HEK293 (cell line): ENCODE measurements around the gene C5orf63.

Experiments used
- CTCF ChIA-PET: fragments of 350-600 bp; formaldehyde crosslinking; extraction: SDS; loops from one replicate; lab custom pipeline; 2021; ENCODE audit warnings: antibody characterized with exemption; lab: Yijun Ruan, JAX
- POLR2A ChIA-PET: fragments of 300-600 bp; formaldehyde crosslinking; extraction: SDS; loops from one replicate; lab custom pipeline; 2020; ENCODE audit warnings: antibody characterized with exemption, inconsistent platforms; lab: Yijun Ruan, JAX
- H3K27ac ChIP-seq: fragments of 200-500 bp; sonication (Bioruptor generic); 2 replicates; pipeline ENCODE4 v1.5.1; 2014; ENCODE audit warnings: low read depth, low read length, control low read depth, inconsistent platforms; ENCODE audit errors: extremely low read depth
- H3K36me3 ChIP-seq, 2 experiments: fragments of 200-500 bp in 1 of 2; sonication (Bioruptor generic) in 1 of 2; 1 replicate in 1 of 2; 2 replicates in 1 of 2; pipeline ENCODE4 v1.5.1; 2014 to 2017; ENCODE audit warnings: inconsistent platforms in 2 of 2, low read length in 2 of 2; ENCODE audit not compliant: control insufficient read depth in 2 of 2, insufficient read depth in 1 of 2
- H3K4me1 ChIP-seq: fragments of 200-500 bp; sonication (Bioruptor generic); 2 replicates; pipeline ENCODE4 v1.5.1; 2014; ENCODE audit warnings: mild to moderate bottlenecking, low read length, inconsistent platforms; ENCODE audit not compliant: control insufficient read depth, insufficient read depth
- H3K4me3 ChIP-seq: 2 replicates; pipeline ENCODE4 v1.5.1; 2011; ENCODE audit warnings: low read depth, mild to moderate bottlenecking, control low read depth, low read length, moderate library complexity
- H3K9me3 ChIP-seq: fragments of 200-500 bp; sonication (Bioruptor generic); 2 replicates; pipeline ENCODE4 v1.5.1; 2014; ENCODE audit warnings: low read depth, low read length, inconsistent platforms; ENCODE audit not compliant: control insufficient read depth, insufficient read depth
- FEZF1 ChIP-seq: fragments of 450-650 bp; formaldehyde crosslinking; IDR thresholded peaks from 2 replicates; pipeline ENCODE4 v1.5.1; 2016; ENCODE audit warnings: missing biosample characterization, missing genetic modification characterization
- GLIS1 ChIP-seq: fragments of 450-650 bp; formaldehyde crosslinking; IDR thresholded peaks from 2 replicates; pipeline ENCODE4 v1.5.1; 2016; ENCODE audit warnings: missing biosample characterization, missing genetic modification characterization
- GLIS2 ChIP-seq: fragments of 450-650 bp; formaldehyde crosslinking; IDR thresholded peaks from 2 replicates; pipeline ENCODE4 v1.5.1; 2016; ENCODE audit warnings: missing biosample characterization, missing genetic modification characterization
- SCRT1 ChIP-seq: fragments of 450-650 bp; formaldehyde crosslinking; IDR thresholded peaks from 2 replicates; pipeline ENCODE4 v1.5.1; 2016; ENCODE audit warnings: missing biosample characterization, missing genetic modification characterization, borderline replicate concordance
- TCF7L2 ChIP-seq: IDR thresholded peaks from 2 replicates; pipeline ENCODE4 v1.6.1; 2011; ENCODE audit warnings: low read depth, mild to moderate bottlenecking, inconsistent platforms, low read length, moderate library complexity, borderline replicate concordance
- ZBTB48 ChIP-seq: fragments of 450-650 bp; formaldehyde crosslinking; IDR thresholded peaks from 2 replicates; pipeline ENCODE4 v1.5.1; 2016; ENCODE audit warnings: missing biosample characterization, missing genetic modification characterization
- ZFP3 ChIP-seq: fragments of 450-650 bp; formaldehyde crosslinking; IDR thresholded peaks from 2 replicates; pipeline ENCODE4 v1.5.1; 2016; ENCODE audit warnings: low read depth, missing biosample characterization, missing genetic modification characterization
- ZFP37 ChIP-seq: fragments of 450-650 bp; formaldehyde crosslinking; IDR thresholded peaks from 2 replicates; pipeline ENCODE4 v1.5.1; 2016; ENCODE audit warnings: missing biosample characterization, missing genetic modification characterization
- ZIC2 ChIP-seq: fragments of 450-650 bp; formaldehyde crosslinking; IDR thresholded peaks from 2 replicates; pipeline ENCODE4 v1.5.1; 2016; ENCODE audit warnings: missing biosample characterization, missing genetic modification characterization
- ZNF239 ChIP-seq: fragments of 450-650 bp; formaldehyde crosslinking; IDR thresholded peaks from 2 replicates; pipeline ENCODE4 v1.5.1; 2016; ENCODE audit warnings: missing biosample characterization, missing genetic modification characterization
- ZNF274 ChIP-seq, 2 experiments: fragments of 200-500 bp in 1 of 2; fragments of 450-650 bp in 1 of 2; sonication (Bioruptor generic) in 1 of 2; formaldehyde crosslinking in 1 of 2; IDR thresholded peaks; 2 replicates each; pipeline versions ENCODE4 v1.5.1 to v1.6.1; 2014 to 2016; ENCODE audit warnings: borderline replicate concordance in 1 of 2, inconsistent platforms in 1 of 2, low read length in 1 of 2, missing biosample characterization in 1 of 2, missing genetic modification characterization in 1 of 2
- ZNF292 ChIP-seq: fragments of 450-650 bp; formaldehyde crosslinking; IDR thresholded peaks from 2 replicates; pipeline ENCODE4 v1.5.1; 2016; ENCODE audit warnings: low read depth, missing biosample characterization, missing genetic modification characterization, borderline replicate concordance
- ZNF391 ChIP-seq: fragments of 450-650 bp; formaldehyde crosslinking; IDR thresholded peaks from 2 replicates; pipeline ENCODE4 v1.5.1; 2016; ENCODE audit warnings: low read depth, missing biosample characterization, missing genetic modification characterization, borderline replicate concordance
- ZNF423 ChIP-seq: fragments of 450-650 bp; formaldehyde crosslinking; IDR thresholded peaks from 2 replicates; pipeline ENCODE4 v1.5.1; 2016; ENCODE audit warnings: missing biosample characterization, missing genetic modification characterization
- ZNF530 ChIP-seq: fragments of 450-650 bp; formaldehyde crosslinking; IDR thresholded peaks from 2 replicates; pipeline ENCODE4 v1.5.1; 2016; ENCODE audit warnings: low read depth, missing biosample characterization, missing genetic modification characterization
- ZNF555 ChIP-seq: fragments of 450-650 bp; formaldehyde crosslinking; conservative IDR thresholded peaks from 2 replicates; pipeline ENCODE4 v1.5.1; 2017; ENCODE audit warnings: missing biosample characterization, mild to moderate bottlenecking, missing genetic modification characterization, inconsistent platforms
- ZNF560 ChIP-seq: fragments of 450-650 bp; formaldehyde crosslinking; IDR thresholded peaks from 2 replicates; pipeline ENCODE4 v1.5.1; 2017; ENCODE audit warnings: missing biosample characterization, missing genetic modification characterization, borderline replicate concordance
- ZNF624 ChIP-seq: fragments of 450-650 bp; formaldehyde crosslinking; IDR thresholded peaks from 2 replicates; pipeline ENCODE4 v1.5.1; 2017; ENCODE audit warnings: missing biosample characterization, missing genetic modification characterization
- ZNF660 ChIP-seq: fragments of 450-650 bp; IDR thresholded peaks from 2 replicates; pipeline ENCODE4 v1.5.1; 2018; ENCODE audit warnings: missing biosample characterization, mild to moderate bottlenecking, missing genetic modification characterization
- ZNF701 ChIP-seq: fragments of 450-650 bp; formaldehyde crosslinking; IDR thresholded peaks from 2 replicates; pipeline ENCODE4 v1.5.1; 2016; ENCODE audit warnings: missing biosample characterization, missing genetic modification characterization
- TF ChIP-seq, protein P1 (sequence below): fragments of 450-650 bp; formaldehyde crosslinking; IDR thresholded peaks from 2 replicates; pipeline ENCODE4 v1.5.1; 2016; ENCODE audit warnings: missing biosample characterization, missing genetic modification characterization
- TF ChIP-seq, protein P2 (sequence below): fragments of 450-650 bp; formaldehyde crosslinking; IDR thresholded peaks from 2 replicates; pipeline ENCODE4 v1.5.1; 2016; ENCODE audit warnings: missing biosample characterization, missing genetic modification characterization, low read depth
- TF ChIP-seq, protein P3 (sequence below): fragments of 450-650 bp; formaldehyde crosslinking; IDR thresholded peaks from 2 replicates; pipeline ENCODE4 v1.5.1; 2016; ENCODE audit warnings: missing biosample characterization, missing genetic modification characterization
- TF ChIP-seq, protein P4 (sequence below): fragments of 450-650 bp; formaldehyde crosslinking; IDR thresholded peaks from 2 replicates; pipeline ENCODE4 v1.5.1; 2017; ENCODE audit warnings: missing biosample characterization, missing genetic modification characterization

C5orf63 gene

DNA sequence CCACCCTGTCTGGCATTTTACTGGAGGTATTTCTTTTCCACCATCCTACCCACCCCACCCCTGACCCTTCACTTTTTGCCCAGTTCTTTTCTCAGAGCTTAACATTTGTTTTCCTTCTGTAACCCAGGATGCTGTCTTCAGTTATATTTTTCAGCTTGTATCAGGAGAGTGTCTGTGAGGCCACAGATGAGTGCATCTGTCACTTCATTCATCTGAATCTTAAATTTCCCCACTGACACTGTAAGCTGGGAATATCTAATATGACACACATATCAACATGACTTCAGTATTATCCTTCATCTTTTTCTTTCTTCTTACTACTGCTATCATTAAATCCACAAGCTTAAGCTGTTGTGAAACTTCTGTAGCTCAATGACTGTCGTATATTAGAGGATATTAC, 47.8 kb downstream of the C5orf63 start:
- no peak for TF ChIP-seq SCRT1 (tag by site-specific recombination)
- TF ChIP-seq ZNF624 (tag by site-specific recombination) = no peak
- TF ChIP-seq ZNF660 (tag by site-specific recombination) = no peak
- TF ChIP-seq ZNF274 (IDR thresholded peaks at IDR 0.05; ENCODE audit: low read length) = no peak
- TF ChIP-seq ZNF274 (tag by site-specific recombination; IDR thresholded peaks at IDR 0.05; ENCODE audit: borderline replicate concordance) = no peak
- TF ChIP-seq GLIS1 (tag by site-specific recombination) = no peak
- no peak for TF ChIP-seq ZFP3 (tag by site-specific recombination)
- TF ChIP-seq ZBTB48 (tag by site-specific recombination) = no peak
- no peak for TF ChIP-seq ZNF239
- TF ChIP-seq ZNF560 = no peak
- TF ChIP-seq ZNF701 (tag by site-specific recombination) = no peak
- no peak for TF ChIP-seq ZNF555
- TF ChIP-seq, protein P1, sequence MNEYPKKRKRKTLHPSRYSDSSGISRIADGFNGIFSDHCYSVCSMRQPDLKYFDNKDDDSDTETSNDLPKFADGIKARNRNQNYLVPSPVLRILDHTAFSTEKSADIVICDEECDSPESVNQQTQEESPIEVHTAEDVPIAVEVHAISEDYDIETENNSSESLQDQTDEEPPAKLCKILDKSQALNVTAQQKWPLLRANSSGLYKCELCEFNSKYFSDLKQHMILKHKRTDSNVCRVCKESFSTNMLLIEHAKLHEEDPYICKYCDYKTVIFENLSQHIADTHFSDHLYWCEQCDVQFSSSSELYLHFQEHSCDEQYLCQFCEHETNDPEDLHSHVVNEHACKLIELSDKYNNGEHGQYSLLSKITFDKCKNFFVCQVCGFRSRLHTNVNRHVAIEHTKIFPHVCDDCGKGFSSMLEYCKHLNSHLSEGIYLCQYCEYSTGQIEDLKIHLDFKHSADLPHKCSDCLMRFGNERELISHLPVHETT (tag by site-specific recombination) = no peak
- TF ChIP-seq, protein P2, sequence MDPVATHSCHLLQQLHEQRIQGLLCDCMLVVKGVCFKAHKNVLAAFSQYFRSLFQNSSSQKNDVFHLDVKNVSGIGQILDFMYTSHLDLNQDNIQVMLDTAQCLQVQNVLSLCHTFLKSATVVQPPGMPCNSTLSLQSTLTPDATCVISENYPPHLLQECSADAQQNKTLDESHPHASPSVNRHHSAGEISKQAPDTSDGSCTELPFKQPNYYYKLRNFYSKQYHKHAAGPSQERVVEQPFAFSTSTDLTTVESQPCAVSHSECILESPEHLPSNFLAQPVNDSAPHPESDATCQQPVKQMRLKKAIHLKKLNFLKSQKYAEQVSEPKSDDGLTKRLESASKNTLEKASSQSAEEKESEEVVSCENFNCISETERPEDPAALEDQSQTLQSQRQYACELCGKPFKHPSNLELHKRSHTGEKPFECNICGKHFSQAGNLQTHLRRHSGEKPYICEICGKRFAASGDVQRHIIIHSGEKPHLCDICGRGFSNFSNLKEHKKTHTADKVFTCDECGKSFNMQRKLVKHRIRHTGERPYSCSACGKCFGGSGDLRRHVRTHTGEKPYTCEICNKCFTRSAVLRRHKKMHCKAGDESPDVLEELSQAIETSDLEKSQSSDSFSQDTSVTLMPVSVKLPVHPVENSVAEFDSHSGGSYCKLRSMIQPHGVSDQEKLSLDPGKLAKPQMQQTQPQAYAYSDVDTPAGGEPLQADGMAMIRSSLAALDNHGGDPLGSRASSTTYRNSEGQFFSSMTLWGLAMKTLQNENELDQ (tag by site-specific recombination) = no peak
- TF ChIP-seq, protein P3, sequence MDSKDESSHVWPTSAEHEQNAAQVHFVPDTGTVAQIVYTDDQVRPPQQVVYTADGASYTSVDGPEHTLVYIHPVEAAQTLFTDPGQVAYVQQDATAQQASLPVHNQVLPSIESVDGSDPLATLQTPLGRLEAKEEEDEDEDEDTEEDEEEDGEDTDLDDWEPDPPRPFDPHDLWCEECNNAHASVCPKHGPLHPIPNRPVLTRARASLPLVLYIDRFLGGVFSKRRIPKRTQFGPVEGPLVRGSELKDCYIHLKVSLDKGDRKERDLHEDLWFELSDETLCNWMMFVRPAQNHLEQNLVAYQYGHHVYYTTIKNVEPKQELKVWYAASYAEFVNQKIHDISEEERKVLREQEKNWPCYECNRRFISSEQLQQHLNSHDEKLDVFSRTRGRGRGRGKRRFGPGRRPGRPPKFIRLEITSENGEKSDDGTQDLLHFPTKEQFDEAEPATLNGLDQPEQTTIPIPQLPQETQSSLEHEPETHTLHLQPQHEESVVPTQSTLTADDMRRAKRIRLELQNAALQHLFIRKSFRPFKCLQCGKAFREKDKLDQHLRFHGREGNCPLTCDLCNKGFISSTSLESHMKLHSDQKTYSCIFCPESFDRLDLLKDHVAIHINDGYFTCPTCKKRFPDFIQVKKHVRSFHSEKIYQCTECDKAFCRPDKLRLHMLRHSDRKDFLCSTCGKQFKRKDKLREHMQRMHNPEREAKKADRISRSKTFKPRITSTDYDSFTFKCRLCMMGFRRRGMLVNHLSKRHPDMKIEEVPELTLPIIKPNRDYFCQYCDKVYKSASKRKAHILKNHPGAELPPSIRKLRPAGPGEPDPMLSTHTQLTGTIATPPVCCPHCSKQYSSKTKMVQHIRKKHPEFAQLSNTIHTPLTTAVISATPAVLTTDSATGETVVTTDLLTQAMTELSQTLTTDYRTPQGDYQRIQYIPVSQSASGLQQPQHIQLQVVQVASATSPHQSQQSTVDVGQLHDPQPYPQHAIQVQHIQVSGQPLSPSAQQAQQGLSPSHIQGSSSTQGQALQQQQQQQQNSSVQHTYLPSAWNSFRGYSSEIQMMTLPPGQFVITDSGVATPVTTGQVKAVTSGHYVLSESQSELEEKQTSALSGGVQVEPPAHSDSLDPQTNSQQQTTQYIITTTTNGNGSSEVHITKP (tag by site-specific recombination) = no peak
- Histone ChIP-seq H3K9me3 (no peaks in the 10 kb centered on the region), H3K4me3 (no peak overlapping the region), H3K36me3 (no peaks in the 10 kb centered on the region), H3K27ac (no peak overlapping the region), H3K4me1 (peaks cover 26% of the 10 kb centered on the region)
- POLR2A ChIA-PET = no interaction called here
- CTCF ChIA-PET = no interaction called here

DNA sequence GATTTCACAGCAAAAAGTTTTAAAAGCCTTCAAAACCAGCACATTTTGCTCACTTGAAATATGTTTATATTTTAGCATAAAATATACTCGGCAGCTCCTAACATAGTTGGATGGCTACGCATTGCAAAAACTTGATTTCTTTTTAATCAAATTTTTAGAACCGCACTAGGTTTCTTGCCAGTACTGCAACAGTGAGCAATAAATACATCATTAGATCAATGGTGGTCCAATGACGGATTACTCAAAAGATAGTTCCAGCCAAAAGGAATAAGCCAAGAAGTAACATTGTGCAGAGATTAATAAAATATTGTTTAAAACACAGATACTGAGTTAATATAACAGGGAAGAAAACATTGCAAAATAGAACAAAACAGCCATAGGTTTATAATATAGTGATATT, 48.5 kb downstream of the C5orf63 start:
- Histone ChIP-seq H3K36me3 (no peaks in the 10 kb centered on the region), H3K4me3 (no peak overlapping the region), H3K9me3 (no peaks in the 10 kb centered on the region), H3K27ac (no peak overlapping the region), H3K4me1 (peaks cover 26% of the 10 kb centered on the region)
- ChIA-PET POLR2A (no interaction called here), CTCF (interaction anchor here (0.7 kb wide), 1 partner anchor 188 kb away, joined by 3 read pairs; no protein-coding TSS in a partner anchor)
- TF ChIP-seq ZNF292 (no peak), ZNF391 (tag by site-specific recombination) (no peak), ZFP37 (no peak), TCF7L2 (no peak), FEZF1 (tag by site-specific recombination) (no peak), ZNF530 (tag by site-specific recombination) (no peak), ZNF555 (no peak), ZIC2 (tag by site-specific recombination) (no peak), GLIS2 (tag by site-specific recombination) (no peak), ZNF423 (tag by site-specific recombination) (no peak)
- TF ChIP-seq, protein P2 (tag by site-specific recombination) = no peak
- TF ChIP-seq, protein P4, sequence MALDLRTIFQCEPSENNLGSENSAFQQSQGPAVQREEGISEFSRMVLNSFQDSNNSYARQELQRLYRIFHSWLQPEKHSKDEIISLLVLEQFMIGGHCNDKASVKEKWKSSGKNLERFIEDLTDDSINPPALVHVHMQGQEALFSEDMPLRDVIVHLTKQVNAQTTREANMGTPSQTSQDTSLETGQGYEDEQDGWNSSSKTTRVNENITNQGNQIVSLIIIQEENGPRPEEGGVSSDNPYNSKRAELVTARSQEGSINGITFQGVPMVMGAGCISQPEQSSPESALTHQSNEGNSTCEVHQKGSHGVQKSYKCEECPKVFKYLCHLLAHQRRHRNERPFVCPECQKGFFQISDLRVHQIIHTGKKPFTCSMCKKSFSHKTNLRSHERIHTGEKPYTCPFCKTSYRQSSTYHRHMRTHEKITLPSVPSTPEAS (tag by site-specific recombination) = no peak
